AG10803 (cell line): ENCODE data around the gene ACAD10.
"Not testable (repeated sequence)": the region's sequence is repeated elsewhere in the genome, so short reads cannot be mapped to it uniquely, and the experiment has no call there.

Experiments
- DNase-seq: peaks from one replicate; pipeline ENCODE4 v3.0.0; 2010; ENCODE audit warnings: low read depth
- H3K4me3 ChIP-seq: 2 replicates; pipeline ENCODE4 v1.5.1; 2011; ENCODE audit warnings: mild to moderate bottlenecking, low read length, control low read depth
- CTCF ChIP-seq: conservative IDR thresholded peaks from 2 replicates; pipeline ENCODE4 v1.5.1; 2011; ENCODE audit warnings: mild to moderate bottlenecking, low read length, control low read depth, inconsistent platforms

Gene ACAD10

DNA sequence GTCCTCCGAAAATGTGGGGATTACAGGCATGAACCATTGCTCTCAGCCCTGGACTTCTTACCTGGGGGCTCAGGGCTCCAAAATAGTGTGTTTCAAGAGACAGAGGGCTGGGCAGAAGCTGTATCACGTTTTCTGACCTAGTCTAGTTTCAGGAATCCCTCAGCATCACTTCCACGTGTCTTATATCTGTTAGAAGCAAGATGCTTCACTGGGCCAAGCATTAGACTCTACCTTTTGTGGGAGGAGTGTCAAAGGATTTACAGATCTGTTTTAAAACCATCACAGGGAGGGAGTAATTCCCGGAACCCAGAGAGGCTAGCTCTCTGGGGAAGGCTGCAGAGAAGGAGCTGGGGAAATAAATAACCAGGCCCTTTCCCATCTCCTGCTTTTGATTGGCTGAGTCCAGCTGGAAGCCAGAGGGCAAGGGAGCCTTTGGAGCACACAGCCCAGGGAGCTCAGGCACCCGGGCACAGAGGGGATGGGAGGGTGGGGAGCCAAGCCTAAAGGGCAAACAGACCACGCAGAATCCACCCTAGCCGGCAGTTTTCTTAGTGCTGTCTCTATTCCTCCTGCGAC lies 47.6 kb downstream of the ACAD10 start:
- no peak for DNase-seq
- TF ChIP-seq CTCF = no peak
- no peak overlapping the region for H3K4me3 ChIP-seq

GRCh38 chr12:111739524-111739923 lies 53.7 kb downstream of the ACAD10 start:
- DNase-seq = not testable (repeated sequence)

DNA sequence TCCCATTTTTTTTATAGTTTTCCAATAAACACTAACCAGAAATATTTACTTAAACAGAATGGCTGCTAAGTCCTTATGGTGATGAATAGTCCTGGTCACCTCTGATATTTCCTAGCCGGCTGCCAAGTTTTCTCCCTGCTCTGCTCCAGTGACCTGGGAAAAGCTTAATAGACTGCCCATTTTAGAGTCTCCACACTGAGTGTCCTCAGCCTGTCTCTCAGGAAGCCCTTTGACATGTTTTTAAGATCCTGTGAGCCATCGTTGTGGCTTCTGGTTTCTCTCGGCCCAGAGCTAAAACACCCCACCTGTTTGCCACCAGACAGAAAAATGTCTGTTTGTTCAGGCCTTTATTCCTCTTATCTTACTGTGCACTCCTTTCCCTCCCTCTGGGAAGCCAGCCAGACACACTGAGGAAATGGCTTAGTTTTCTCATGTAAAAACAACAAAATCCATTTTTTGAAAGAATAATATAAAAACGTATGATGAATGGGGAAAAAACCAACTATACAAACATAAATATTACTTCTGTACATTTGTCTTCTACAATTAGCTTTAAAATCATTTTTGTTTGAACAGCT lies 55.5 kb downstream of the ACAD10 start:
- no peak for TF ChIP-seq CTCF
- H3K4me3 ChIP-seq = no peak overlapping the region
- DNase-seq = no peak

More at GRCh38 chr12:111739524-111739923, 53.7 kb downstream of the ACAD10 start:
- H3K4me3 ChIP-seq = not testable (repeated sequence)

GRCh38 chr12:111745211-111745610 lies 59.4 kb downstream of the ACAD10 start:
- TF ChIP-seq CTCF = no peak
- no peak for DNase-seq
- H3K4me3 ChIP-seq = no peak overlapping the region

DNA sequence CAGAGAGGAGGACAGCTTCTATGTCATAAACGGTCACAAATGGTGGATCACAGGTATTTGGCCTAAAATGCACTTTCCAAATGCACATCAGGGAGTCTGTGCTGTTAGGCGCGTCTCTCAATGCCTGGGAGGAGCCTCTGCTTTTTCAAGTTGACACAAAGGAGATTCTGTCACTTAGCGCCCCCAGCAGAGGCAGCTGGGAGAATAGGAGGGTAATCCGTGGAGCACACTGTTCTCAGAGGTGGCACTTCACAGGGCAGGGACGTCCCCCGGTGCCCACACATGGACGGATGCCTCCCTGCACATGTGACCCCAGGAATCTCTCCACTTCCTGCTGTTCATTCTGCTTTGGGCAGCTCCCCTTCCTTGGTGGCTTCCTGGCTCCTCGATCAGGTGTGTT lies 61.5 kb downstream of the ACAD10 start:
- no peak for TF ChIP-seq CTCF
- no peak for DNase-seq
- H3K4me3 ChIP-seq = no peak overlapping the region

DNA sequence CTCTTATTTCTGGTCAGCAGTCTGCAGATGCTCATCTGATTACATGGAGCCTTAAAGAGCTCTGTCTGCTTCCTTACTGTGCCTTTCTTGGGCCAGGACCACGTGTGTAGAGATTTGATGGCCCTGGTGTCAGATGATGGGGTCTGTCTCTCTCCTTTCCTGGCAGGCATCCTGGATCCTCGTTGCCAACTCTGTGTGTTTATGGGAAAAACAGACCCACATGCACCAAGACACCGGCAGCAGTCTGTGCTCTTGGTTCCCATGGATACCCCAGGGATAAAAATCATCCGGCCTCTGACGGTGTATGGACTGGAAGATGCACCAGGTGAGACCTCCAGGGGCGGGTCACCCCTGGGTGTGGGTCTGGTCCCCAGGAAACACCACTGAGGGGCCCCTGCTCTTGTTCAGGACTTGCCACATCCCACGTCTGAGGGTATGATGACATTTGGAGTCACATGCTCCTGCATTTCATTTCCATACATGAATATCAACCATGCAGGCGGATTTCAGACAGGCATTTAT lies 62.4 kb downstream of the ACAD10 start:
- TF ChIP-seq CTCF = no peak
- no peak overlapping the region for H3K4me3 ChIP-seq
- DNase-seq = no peak

GRCh38 chr12:111748867-111749266 lies 63.0 kb downstream of the ACAD10 start:
- no peak for TF ChIP-seq CTCF
- DNase-seq = no peak
- no peak overlapping the region for H3K4me3 ChIP-seq
